ENCODE data around the gene DLG5. TPM values are rescaled to one million over a fixed set of nuclear protein-coding genes. Genes with fewer than 3 reads are reported as not detected.
A peak's percentile ranks its signal among the peaks of the same experiment; 100 is the strongest.

Gene DLG5
- total RNA-seq, 4 donors from 2014 or later, result 40.6 to 134 (median 61.5) TPM

DNA sequence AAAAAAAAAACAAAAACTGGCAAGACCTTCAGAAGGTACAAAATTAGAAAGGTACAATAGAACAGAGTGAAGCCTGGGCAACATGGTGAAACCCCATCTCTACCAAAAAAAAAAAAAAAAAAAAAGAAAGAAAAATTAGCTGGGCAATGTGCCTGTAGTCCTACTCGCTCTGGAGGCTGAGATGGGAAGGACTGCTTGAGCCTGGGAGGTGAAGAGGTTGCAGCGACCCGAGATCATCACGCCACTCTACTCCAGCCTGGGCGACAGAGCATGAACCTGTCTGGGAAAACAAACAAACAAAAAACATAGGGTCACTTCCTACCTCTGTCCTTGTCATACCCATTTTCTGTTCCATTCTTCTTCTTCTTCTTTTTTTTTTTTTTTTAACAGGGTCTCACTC, 45.6 kb upstream of the DLG5 start:
- H3K4me3 ChIP-seq, result no peak overlapping the region
- peak overlapping the region in 1 of 4 donors; percentile 68 for H3K27ac ChIP-seq
- no peaks in the 10 kb centered on the region for H3K27me3 ChIP-seq
- H3K36me3 ChIP-seq, result peaks cover 0 to 8% (median 0%) of the 10 kb centered on the region in 3 donors
- no peak for DNase-seq
- H3K4me1 ChIP-seq, result peaks cover 0 to 10% (median 0%) of the 10 kb centered on the region in 4 donors
- H3K9me3 ChIP-seq, result no peaks in the 10 kb centered on the region
- TF ChIP-seq, protein P1, sequence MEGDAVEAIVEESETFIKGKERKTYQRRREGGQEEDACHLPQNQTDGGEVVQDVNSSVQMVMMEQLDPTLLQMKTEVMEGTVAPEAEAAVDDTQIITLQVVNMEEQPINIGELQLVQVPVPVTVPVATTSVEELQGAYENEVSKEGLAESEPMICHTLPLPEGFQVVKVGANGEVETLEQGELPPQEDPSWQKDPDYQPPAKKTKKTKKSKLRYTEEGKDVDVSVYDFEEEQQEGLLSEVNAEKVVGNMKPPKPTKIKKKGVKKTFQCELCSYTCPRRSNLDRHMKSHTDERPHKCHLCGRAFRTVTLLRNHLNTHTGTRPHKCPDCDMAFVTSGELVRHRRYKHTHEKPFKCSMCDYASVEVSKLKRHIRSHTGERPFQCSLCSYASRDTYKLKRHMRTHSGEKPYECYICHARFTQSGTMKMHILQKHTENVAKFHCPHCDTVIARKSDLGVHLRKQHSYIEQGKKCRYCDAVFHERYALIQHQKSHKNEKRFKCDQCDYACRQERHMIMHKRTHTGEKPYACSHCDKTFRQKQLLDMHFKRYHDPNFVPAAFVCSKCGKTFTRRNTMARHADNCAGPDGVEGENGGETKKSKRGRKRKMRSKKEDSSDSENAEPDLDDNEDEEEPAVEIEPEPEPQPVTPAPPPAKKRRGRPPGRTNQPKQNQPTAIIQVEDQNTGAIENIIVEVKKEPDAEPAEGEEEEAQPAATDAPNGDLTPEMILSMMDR (IDR thresholded peaks at IDR 0.05), result no peak
- no peak for TF ChIP-seq POLR2A (IDR thresholded peaks at IDR 0.05)

GRCh38 chr10:77971804-77972144, 45.2 kb upstream of the DLG5 start:
- Histone ChIP-seq H3K4me1 (peaks cover 0 to 10% (median 0%) of the 10 kb centered on the region in 4 donors), H3K4me3 (no peak overlapping the region), H3K27me3 (no peaks in the 10 kb centered on the region), H3K27ac (peak overlapping the region in 3 of 4 donors; percentile 52 to 68 (median 61)), H3K9me3 (no peaks in the 10 kb centered on the region), H3K36me3 (peaks cover 0 to 4% (median 0%) of the 10 kb centered on the region in 3 donors)
- DNase-seq, result no peak
- TF ChIP-seq, protein P1 (IDR thresholded peaks at IDR 0.05), result no peak
- TF ChIP-seq POLR2A (IDR thresholded peaks at IDR 0.05), result no peak

DNA sequence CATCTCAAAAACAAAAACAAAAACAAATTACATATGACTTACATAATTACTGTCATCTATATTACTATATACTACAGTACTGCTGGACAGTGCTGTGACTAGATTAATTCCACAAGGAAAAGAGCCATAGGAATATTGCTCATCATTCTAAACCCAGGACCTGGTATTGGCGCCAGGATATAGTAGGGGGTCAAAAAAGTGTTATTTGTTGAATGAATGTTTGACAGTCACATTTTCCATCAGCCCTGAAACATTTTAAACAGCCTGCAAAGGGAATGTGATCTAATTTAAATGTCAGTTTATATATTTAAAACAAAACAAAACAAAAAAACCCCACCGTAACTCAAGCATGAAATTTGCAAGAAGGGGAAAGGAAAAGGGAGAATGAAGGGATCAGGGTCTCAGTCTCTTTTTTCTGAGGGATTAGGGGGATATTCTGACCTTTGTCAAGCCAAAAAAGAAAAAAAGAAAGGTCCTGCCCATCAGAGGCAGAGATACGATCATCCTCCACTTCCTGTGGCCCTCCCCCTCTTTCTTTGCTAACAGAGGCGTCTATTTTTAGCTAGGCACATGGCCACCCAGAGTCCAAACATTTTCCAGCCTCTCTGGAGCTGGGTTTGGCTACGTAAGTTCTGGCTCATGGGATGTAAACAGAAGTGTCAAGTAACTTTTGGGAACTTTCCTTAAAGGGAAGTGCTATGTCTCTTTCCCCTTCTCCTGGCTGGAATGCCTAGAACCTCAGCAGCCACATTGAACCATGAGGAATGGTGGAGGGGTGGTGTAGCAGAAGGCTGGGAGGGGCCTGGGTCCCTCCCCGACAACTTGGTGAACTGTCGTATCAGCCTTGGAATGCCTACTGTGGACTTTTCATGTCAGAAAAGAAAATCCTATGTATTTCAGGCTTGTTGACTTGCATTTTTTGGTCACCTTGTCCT, 44.6 kb upstream of the DLG5 start:
- H3K27me3 ChIP-seq, result no peaks in the 10 kb centered on the region
- H3K27ac ChIP-seq, result peak overlapping the region; percentile 0 to 68 (median 56)
- TF ChIP-seq POLR2A (IDR thresholded peaks at IDR 0.05), result no peak
- TF ChIP-seq, protein P1 (IDR thresholded peaks at IDR 0.05), result no peak
- peaks cover 0 to 10% (median 0%) of the 10 kb centered on the region in 4 donors for H3K4me1 ChIP-seq
- no peaks in the 10 kb centered on the region for H3K9me3 ChIP-seq
- no peaks in the 10 kb centered on the region for H3K36me3 ChIP-seq
- no peak overlapping the region for H3K4me3 ChIP-seq
- peak in 2 of 3 donors; percentile 21 to 73 for DNase-seq

DNA sequence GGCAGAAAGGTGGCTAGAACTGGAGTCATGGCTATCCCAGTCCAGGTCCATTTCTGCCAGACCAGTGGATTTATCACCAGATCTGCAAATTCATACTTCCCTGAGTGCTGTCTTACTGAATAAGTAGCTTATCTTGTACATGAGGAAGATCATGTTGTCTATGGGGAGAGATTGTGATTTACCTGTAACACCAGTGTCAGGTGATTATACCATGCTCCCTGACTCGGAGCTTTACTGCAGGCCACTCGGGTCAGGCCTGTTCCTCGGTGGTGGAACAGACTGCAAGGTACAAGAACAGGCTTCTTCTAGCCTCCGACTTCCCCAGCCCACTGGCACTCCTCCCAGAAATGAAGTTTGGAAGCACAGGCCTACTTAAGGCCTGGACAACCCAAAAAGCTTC, 42.6 kb upstream of the DLG5 start:
- H3K36me3 ChIP-seq, result no peaks in the 10 kb centered on the region
- H3K4me3 ChIP-seq, result no peak overlapping the region
- peak overlapping the region in 1 of 4 donors; percentile 68 for H3K27ac ChIP-seq
- H3K9me3 ChIP-seq, result no peaks in the 10 kb centered on the region
- no peaks in the 10 kb centered on the region for H3K4me1 ChIP-seq
- no peak for DNase-seq
- TF ChIP-seq POLR2A (IDR thresholded peaks at IDR 0.05), result no peak
- TF ChIP-seq, protein P1 (IDR thresholded peaks at IDR 0.05), result no peak
- no peaks in the 10 kb centered on the region for H3K27me3 ChIP-seq

- Histone ChIP-seq H3K4me1 (no peaks in the 10 kb centered on the region), H3K27ac (no peak overlapping the region), H3K4me3 (no peak overlapping the region), H3K9me3 (no peaks in the 10 kb centered on the region), H3K27me3 (no peaks in the 10 kb centered on the region), H3K36me3 (no peaks in the 10 kb centered on the region)
- no peak for DNase-seq
- TF ChIP-seq POLR2A (IDR thresholded peaks at IDR 0.05), result no peak
- TF ChIP-seq, protein P1 (IDR thresholded peaks at IDR 0.05), result no peak
These were observed 41.1 kb upstream of the DLG5 start for GRCh38 chr10:77967611-77968022.

All from Peyer's patch (tissue), 4 donors.